Activated effector memory CD4-positive, alpha-beta T cell treated with anti-CD3 and anti-CD28 coated beads, Interleukin-2, amount 50 U/mL, for 16 hours (primary cell): ENCODE measurements around the gene CD300C.

Source experiments
- DNase-seq: peaks from one replicate; pipeline ENCODE4 v3.0.0-alpha.2; 2020

CD300C gene

GRCh38 chr17:74530831-74531150 lies 15.1 kb downstream of the CD300C start:
- DNase-seq: no peak

- DNase-seq: no peak
Observed at GRCh38 chr17:74529243-74529642, 16.7 kb downstream of the CD300C start.

GRCh38 chr17:74528491-74529199 lies 17.3 kb downstream of the CD300C start:
- DNase-seq: no peak

GRCh38 chr17:74527756-74528155 lies 18.2 kb downstream of the CD300C start:
- peak; percentile 1 for DNase-seq

GRCh38 chr17:74527081-74527480 lies 18.8 kb downstream of the CD300C start:
- DNase-seq: peak; percentile 19

- DNase-seq: peak; percentile 21
Observed at GRCh38 chr17:74526681-74527080, 19.2 kb downstream of the CD300C start.

- DNase-seq: peak; percentile 12
Observed at GRCh38 chr17:74525781-74526288, 20.1 kb downstream of the CD300C start.

- no peak for DNase-seq
Observed at GRCh38 chr17:74525465-74525725, 20.5 kb downstream of the CD300C start.

- DNase-seq: peak; percentile 28
Observed at GRCh38 chr17:74524653-74525464, 21.1 kb downstream of the CD300C start.

- DNase-seq: no peak
Observed at GRCh38 chr17:74523308-74523707, 22.6 kb downstream of the CD300C start.

- DNase-seq: peak; percentile 55
Observed at GRCh38 chr17:74522381-74523105, 23.4 kb downstream of the CD300C start.

- DNase-seq: peak; percentile 50
Observed at GRCh38 chr17:74521701-74522201, 24.2 kb downstream of the CD300C start.

GRCh38 chr17:74520790-74521480 lies 25.0 kb downstream of the CD300C start:
- peak; percentile 44 for DNase-seq

GRCh38 chr17:74520016-74520434 lies 25.9 kb downstream of the CD300C start:
- DNase-seq: no peak

GRCh38 chr17:74518413-74518981 lies 27.4 kb downstream of the CD300C start:
- peak; percentile 39 for DNase-seq

GRCh38 chr17:74516561-74517328 lies 29.2 kb downstream of the CD300C start:
- DNase-seq: no peak

- DNase-seq: no peak
Observed at GRCh38 chr17:74515941-74516340, 30.0 kb downstream of the CD300C start.

GRCh38 chr17:74514632-74515334 lies 31.1 kb downstream of the CD300C start:
- peak; percentile 77 for DNase-seq

- DNase-seq: peak; percentile 77
Observed at GRCh38 chr17:74513987-74514631, 31.8 kb downstream of the CD300C start.

GRCh38 chr17:74512624-74513091 lies 33.3 kb downstream of the CD300C start:
- DNase-seq: no peak
